ENCODE results near the gene PTPRN2.

Gene PTPRN2

DNA sequence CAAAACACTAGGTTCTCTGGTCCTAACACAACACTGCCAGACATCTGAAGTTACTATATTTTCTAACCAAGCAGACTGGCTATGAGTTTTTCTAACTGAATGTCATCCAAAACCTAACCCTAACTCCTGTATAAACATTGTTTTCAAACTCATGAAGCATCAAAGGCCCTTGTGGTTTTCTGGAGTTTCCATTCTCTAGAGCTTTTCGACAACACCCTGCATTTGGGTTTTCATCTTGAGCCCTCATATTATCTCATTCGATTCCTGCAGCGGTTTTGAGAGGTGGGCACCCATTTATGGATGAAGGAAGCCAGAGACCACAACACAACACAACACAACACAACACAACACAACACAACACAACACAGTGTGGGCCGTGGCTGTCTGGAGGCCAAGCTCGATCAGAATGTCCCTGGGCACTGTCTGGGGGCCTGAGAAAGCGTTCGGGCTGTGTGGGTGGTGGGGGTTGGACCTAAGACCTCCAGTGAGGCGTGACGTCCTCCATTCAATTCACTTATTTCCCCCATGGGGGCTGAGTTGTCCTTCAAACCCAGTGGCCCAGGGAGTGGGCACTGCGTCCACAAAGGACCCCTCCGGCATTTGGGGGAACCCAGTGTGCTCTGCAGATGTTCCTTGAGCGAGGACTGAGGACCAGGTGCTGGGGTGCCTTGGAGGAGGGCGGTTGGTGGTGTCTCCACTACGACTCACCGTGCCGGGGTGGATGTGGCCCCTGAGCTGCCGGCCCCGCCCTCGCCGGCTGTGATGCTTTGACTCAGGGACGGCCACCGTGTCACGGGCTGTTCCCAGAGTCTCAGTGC, 760.4 kb downstream of the PTPRN2 start:
- in situ Hi-C loops (cut with HindIII; ENCODE audit: low sequenced_read_pairs): no loop called here

- in situ Hi-C loops (cut with HindIII; ENCODE audit: low sequenced_read_pairs): no loop called here
Measured at GRCh38 chr7:157826566-157826965, 761.1 kb downstream of the PTPRN2 start.

DNA sequence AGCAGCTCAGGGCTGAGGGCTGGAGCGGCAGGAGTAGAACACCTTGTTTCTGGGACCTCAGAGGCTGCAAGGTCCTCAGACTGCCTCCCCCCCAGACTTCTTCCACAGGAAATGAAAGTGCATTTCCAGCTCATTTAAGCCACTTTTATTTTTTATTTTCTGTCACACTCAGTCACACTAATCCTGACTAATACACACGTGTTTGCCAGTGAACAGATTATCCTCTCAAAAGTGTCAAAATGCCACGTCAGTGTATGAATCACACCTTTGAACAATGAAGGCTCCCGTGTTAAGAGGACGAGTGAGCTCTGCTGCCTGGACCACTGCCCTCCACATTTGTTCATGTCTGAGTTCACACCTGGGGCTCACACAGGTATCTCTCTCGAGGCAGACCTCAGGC, 762.3 kb downstream of the PTPRN2 start:
- in situ Hi-C loops (cut with HindIII; ENCODE audit: low sequenced_read_pairs): no loop called here

DNA sequence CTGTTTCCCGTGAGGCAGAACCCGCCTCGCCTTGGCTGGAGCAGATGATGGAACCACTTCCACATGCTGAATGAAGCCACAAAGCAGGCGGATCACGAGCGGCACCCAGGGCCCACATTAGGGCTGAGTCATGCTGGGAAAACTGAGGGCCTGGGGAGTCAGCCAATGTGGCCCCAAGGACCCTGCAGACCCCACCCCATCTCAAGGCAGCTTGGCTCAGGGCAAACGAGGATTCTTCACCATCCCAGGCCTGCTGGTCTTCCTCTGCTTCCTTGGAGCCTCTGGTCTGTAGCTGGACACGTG, 762.9 kb downstream of the PTPRN2 start:
- in situ Hi-C loops (cut with HindIII; ENCODE audit: low sequenced_read_pairs): no loop called here

DNA sequence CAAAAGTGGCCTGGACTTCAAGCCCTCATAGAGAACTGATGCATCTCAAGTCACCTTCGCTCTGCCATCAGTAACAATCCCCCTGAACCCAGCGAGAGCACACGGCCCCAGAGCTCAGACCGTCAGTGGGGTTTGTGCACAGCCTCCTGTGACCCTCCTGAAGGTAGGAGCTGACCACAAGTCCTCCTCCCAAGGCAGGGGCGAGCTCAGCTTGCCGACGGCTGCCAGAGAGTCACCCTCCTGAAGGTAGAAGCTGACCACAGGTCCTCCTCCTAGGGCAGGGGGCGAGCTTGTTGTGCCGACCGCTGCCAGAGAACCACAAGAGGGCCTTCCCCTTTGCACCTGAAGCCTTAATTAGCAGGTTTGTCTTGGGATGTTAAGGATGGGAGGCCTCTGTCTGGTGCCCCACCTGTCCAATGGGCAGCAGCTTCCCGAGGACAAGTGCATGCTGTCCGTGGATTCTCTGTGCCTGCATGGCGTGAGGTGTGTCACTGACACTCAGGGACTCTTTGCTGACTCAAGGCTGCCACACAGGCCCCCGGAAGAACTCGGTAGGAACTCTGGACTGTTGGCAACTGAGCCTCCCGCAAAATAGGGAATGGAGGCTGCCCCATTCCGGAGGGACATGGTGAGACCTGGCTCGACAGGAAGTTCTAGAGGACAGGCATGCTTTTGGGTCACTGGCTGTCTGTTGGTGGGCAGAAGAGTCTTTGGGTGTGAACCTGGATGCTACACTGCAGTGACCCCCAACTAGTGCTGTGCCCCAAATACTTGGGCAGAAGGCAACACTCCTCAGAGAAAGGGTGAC, 763.4 kb downstream of the PTPRN2 start:
- in situ Hi-C loops (cut with HindIII; ENCODE audit: low sequenced_read_pairs): no loop called here

GRCh38 chr7:157822688-157823031, 765.0 kb downstream of the PTPRN2 start:
- in situ Hi-C loops (cut with HindIII; ENCODE audit: low sequenced_read_pairs): no loop called here

DNA sequence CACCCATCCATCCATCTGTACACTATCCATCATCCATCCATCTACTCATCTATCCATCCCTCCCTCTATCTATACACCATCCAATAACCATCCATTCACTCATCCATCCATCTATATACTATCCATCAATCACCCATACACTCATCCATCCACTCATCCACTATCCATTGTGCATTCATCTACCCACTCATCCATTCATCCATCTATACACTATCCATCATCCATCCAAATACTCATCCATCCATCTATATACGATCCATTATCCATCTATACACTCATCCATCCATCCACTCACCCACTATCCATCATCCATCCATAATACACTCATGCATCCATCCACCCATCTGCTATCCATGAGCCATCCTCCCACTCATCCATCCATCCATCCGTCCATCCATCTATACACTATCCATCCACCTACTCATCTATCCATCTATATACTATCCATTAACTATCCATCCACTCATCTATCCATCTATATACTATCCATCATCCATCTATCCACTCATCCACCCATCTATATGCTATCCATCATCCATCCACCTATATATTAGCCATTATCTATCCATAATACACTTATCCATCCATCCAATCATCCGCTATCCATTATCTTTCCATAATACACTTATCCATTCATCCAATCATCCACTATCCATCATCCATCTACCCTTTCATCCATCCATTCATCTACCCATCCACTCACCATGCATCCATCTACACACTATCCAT, 765.5 kb downstream of the PTPRN2 start:
- in situ Hi-C loops (cut with HindIII; ENCODE audit: low sequenced_read_pairs): no loop called here

- in situ Hi-C loops (cut with HindIII; ENCODE audit: low sequenced_read_pairs): no loop called here
Measured at GRCh38 chr7:157820796-157821195, 766.8 kb downstream of the PTPRN2 start.

DNA sequence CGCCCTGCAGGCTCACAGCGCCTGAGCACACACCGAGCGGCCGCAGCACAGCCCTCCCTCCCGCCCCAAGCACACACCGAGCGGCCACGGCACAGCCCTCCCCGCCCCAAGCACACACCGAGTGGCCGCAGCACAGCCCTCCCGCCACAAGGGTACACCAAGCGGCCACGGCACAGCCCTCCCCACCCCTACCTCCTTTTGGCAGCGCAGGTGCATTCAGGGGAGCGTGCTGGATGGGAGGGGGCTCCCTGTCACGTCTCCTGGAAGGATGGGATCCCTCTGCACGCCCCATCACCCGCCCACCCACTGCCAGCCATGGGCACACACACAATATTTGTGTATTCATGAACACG, 768.2 kb downstream of the PTPRN2 start:
- in situ Hi-C loops (cut with HindIII; ENCODE audit: low sequenced_read_pairs): loop anchor here (5.0 kb wide), 1 partner anchor 37 kb away; no protein-coding TSS in a partner anchor

DNA sequence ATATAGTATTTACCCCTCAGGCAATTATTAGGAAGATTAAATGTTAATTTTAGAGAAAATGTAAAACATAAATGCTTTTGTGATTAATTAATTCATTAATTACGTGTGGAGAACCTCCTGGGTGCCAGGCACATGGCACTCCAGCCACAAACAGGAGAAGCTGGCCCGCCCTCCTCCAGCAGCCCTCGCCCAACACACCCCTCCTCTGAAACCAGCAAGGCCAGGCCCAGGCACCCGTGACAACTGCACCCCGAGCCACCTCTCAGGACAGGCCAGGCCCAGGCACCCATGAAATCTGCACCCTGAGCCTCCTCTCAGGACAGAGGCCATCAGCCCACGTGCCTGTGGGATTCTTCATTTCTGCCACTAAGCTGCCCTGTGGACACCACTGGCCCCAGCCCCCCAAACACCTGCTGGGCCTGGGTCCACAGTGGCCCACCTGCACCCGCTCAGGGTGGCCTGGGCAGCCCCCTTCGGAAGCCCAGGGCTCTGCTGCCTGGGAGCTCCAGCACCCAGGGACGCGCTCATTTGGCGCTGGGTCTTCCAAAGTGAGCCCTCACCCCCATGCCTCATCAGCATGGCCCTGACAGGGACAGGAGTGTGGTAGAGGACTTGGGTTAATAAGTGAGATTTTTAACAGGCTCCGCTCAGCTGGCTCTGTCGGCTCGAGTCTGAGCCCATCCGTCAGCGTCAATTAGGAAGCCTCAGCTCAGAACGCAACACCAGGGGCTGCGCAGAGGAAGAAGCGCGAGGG, 768.7 kb downstream of the PTPRN2 start:
- in situ Hi-C loops (cut with HindIII; ENCODE audit: low sequenced_read_pairs): loop anchor here (5.0 kb wide), 1 partner anchor 37 kb away; no protein-coding TSS in a partner anchor

DNA sequence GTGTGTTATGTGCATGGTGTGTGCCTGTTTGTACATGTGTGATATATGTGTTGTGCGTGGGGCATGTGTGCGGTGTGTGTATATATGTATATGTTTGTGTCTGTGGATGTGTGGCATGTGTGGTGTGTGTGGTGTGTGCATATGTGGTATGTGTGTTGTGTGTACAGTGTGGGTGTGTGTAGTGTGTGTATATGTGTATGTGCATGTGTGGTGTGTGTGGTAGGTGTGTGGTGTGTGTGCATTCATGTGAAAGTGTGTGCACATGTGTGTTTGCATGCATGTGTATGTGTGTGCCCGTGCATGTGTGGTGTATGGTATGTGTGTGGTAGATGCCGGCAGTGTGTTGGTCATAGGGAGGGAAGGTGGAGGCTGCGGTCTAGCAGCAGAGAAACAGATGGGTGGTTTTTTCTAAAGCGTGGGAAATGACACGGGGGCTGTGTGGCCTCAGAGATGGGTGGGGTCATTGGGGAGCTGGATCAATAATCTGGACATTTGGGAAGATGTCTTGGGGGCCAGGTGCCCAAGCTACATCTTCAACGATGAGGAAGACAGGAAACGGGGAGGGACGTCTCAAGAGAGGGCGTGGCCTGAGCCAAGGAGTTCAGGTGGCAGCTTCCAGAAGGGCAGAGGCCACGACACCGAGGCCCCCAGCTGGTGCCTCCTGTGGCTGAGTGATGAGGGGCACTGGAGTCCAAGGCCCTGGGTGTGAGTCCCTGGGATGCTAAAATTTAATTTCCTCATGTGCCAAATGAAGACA, 769.5 kb downstream of the PTPRN2 start:
- in situ Hi-C loops (cut with HindIII; ENCODE audit: low sequenced_read_pairs): loop anchor here (5.0 kb wide), 1 partner anchor 36 kb away; no protein-coding TSS in a partner anchor

GRCh38 chr7:157817433-157817832, 770.2 kb downstream of the PTPRN2 start:
- in situ Hi-C loops (cut with HindIII; ENCODE audit: low sequenced_read_pairs): loop anchor here (5.0 kb wide), 1 partner anchor 35 kb away; no protein-coding TSS in a partner anchor

DNA sequence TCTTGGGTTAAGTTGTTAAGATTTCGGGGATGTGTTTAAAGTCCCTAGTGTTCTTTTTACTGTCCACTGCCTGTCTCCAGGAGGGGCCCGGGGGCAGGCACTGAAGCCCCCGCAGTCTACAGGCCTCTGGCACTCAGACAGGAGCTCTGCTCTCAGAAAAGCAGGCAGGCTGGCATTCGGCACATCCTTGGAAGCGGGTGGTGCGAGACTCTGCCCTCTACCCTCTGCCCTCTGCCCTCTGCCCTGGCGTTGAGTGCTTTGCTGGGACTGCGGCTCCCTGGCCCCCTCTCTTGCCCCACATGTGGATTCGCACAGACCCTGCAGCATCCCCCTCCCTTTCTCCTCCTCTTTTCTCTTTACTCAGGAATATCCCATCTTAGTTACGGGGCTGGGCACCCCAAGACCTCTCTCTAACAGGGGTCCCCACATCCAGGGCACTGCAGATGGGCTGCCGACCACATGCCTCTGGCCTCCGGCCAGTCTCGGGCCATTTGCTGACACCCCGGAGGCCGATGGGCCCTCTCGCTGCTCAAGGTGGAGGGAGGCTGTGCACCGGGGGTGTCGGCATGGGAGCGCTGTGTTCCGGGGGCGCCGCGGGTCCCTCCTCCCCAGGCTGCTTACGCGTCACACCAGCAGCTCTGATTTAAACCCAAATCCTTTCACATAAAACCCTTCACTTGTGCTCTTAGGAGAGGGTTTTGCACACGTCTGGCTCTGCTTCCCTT, 770.9 kb downstream of the PTPRN2 start:
- in situ Hi-C loops (cut with HindIII; ENCODE audit: low sequenced_read_pairs): loop anchor here (5.0 kb wide), 1 partner anchor 34 kb away; no protein-coding TSS in a partner anchor

DNA sequence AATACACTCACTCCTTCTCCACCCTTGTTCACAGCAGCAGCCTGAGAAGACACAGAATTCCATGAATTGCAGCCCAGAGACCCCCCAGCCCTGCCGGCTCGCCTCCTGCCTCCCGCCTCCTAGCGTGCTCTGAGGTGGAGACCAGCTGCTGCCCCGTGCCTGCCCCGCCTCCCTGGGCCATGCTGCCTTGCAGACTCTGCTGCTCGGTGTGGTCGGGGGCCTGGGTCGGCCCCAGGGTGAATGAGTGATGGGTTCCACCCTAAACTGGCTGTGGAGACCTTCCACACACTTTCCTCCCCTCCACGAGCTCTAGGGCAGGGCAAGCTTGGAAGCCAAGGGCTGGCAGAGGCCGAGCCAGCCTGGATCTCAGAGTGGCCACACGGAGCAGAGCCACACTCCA, 771.5 kb downstream of the PTPRN2 start:
- in situ Hi-C loops (cut with HindIII; ENCODE audit: low sequenced_read_pairs): loop anchor here (5.0 kb wide), 1 partner anchor 34 kb away; no protein-coding TSS in a partner anchor

GRCh38 chr7:157815706-157816022, 772.0 kb downstream of the PTPRN2 start:
- in situ Hi-C loops (cut with HindIII; ENCODE audit: low sequenced_read_pairs): loop anchor here (5.0 kb wide), 1 partner anchor 33 kb away; no protein-coding TSS in a partner anchor

DNA sequence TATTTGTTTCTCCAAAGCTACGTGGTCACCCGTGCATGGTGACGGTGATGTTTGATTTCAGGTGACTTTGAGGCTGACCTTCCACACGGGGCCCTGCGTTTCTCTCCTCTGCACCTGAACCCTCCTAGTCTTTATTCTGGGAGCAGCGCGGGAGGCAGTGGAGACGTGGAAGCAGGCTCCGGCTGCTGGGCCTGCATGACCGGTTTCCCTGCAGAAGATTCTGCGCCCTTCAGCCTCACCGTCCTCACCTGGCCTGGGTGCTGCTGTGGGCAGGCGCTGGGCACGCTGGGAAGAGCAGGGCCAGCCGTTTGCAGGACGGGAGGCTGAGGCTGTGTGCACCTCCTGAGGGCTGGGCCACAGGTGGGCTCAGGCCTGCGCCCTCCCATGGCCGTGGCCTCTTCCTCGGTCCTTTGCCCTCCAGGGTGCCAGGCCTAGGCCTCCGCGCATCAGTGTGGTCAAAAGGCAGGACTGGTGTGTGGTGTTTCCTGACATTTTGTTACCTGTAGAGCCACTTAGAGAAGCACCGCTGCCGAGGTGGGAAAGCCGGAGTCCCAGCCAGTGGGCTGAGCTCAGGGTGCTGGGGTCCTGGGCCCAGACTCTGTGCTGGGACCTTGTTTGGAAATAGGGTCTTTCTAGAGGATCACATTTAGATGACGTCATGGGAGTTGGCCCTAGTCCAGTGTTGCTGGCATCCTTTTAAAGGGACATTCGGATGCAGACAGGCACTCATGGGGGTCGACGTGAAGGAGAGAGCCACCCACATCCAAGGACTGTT, 772.5 kb downstream of the PTPRN2 start:
- in situ Hi-C loops (cut with HindIII; ENCODE audit: low sequenced_read_pairs): loop anchor here (5.0 kb wide), 1 partner anchor 33 kb away; no protein-coding TSS in a partner anchor

DNA sequence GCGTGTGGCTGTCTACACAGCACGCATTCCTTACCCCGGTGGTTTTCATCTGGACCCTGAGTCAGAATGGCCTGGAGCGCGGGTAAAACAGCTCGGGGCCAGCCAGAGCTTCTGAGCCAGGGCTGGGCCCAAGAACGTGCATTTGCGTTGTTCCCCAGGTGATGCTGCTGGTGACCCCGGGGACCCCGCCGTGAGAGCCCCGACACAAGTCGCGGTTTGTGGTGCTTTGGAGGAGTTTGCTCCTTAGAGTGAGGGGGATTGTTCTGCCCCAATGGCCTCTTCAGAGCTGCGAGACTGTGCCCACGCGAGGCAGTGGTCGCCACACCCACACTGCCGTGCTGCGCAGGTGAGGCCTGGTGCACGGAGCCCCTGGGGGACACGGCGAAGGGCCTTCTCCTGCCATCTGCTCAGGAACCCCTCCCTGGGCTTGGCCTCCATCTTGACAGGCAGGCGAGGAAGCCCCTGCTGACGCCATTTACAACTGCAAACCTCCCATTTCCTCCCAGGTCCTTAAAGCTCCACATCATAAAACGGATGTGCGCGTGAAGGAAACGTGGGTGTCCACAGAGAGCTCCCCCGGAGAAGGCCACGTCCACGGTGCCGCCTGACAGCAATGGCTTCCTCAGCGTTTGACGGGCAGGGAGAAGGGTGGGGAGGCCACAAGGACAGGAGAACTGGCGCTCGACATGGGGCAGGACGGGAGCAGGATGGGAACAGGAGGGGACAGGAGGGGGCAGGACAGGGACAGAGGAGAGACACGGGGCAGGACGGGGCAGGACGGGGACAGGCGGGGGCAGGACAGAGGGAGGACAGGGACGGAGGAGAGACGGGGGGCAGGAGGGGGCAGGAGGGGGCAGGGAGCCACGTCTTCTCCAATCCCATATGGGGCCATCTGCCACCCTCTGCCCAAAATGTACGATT, 773.6 kb downstream of the PTPRN2 start:
- in situ Hi-C loops (cut with HindIII; ENCODE audit: low sequenced_read_pairs): no loop called here

GRCh38 chr7:157813053-157813452, 774.6 kb downstream of the PTPRN2 start:
- in situ Hi-C loops (cut with HindIII; ENCODE audit: low sequenced_read_pairs): no loop called here
